ENCODE measurements around the gene DGLUCY.

Gene DGLUCY

GRCh38 chr14:91113829-91114078, at the start of gene DGLUCY:
DGLUCY (plus strand) TSS chr14:91114073; CDS start chr14:91160295, 46,222 bp downstream.
- peak within 1 kb of the TSS; percentile 49 for H3K4me3 ChIP-seq (ENCODE audit: low read length)
- no peak for TF ChIP-seq CTCF (IDR thresholded peaks at IDR 0.05; ENCODE audit: insufficient read depth, low read depth, low read length, missing control alignments)
- no peak for DNase-seq (ENCODE audit: low read depth)

- TF ChIP-seq CTCF (IDR thresholded peaks at IDR 0.05; ENCODE audit: insufficient read depth, low read depth, low read length, missing control alignments) = no peak
- DNase-seq (ENCODE audit: low read depth) = no peak
- H3K4me3 ChIP-seq (ENCODE audit: low read length) = no peak overlapping the region
These were observed 48.6 kb upstream of the DGLUCY start for GRCh38 chr14:91065266-91065665.

- DNase-seq (ENCODE audit: low read depth) = no peak
- H3K4me3 ChIP-seq (ENCODE audit: low read length) = no peak overlapping the region
- TF ChIP-seq CTCF (IDR thresholded peaks at IDR 0.05; ENCODE audit: insufficient read depth, low read depth, low read length, missing control alignments) = no peak
These were observed 46.7 kb upstream of the DGLUCY start for GRCh38 chr14:91067186-91067585.

- no peak overlapping the region for H3K4me3 ChIP-seq (ENCODE audit: low read length)
- no peak for DNase-seq (ENCODE audit: low read depth)
- no peak for TF ChIP-seq CTCF (IDR thresholded peaks at IDR 0.05; ENCODE audit: insufficient read depth, low read depth, low read length, missing control alignments)
These were observed 45.2 kb upstream of the DGLUCY start for GRCh38 chr14:91068642-91069041.

GRCh38 chr14:91070572-91070971, 43.3 kb upstream of the DGLUCY start:
- DNase-seq (ENCODE audit: low read depth) = no peak
- H3K4me3 ChIP-seq (ENCODE audit: low read length) = no peak overlapping the region
- no peak for TF ChIP-seq CTCF (IDR thresholded peaks at IDR 0.05; ENCODE audit: insufficient read depth, low read depth, low read length, missing control alignments)

GRCh38 chr14:91075553-91075952, 38.3 kb upstream of the DGLUCY start:
- no peak for DNase-seq (ENCODE audit: low read depth)
- no peak overlapping the region for H3K4me3 ChIP-seq (ENCODE audit: low read length)
- no peak for TF ChIP-seq CTCF (IDR thresholded peaks at IDR 0.05; ENCODE audit: insufficient read depth, low read depth, low read length, missing control alignments)

- no peak overlapping the region for H3K4me3 ChIP-seq (ENCODE audit: low read length)
- no peak for TF ChIP-seq CTCF (IDR thresholded peaks at IDR 0.05; ENCODE audit: insufficient read depth, low read depth, low read length, missing control alignments)
- no peak for DNase-seq (ENCODE audit: low read depth)
These were observed 35.7 kb upstream of the DGLUCY start for GRCh38 chr14:91078095-91078737.

Data from epithelial cell of esophagus (primary cell).